GM23248 (cell line): ENCODE results near the gene GPC1.

Source experiments
- EZH2 ChIP-seq: fragments of 200-600 bp; sonication (generic); IDR thresholded peaks from 2 replicates; pipeline ENCODE4 v1.6.1; 2018; ENCODE audit warnings: antibody characterized with exemption, mild to moderate bottlenecking; ENCODE audit not compliant: insufficient read depth, poor library complexity, severe bottlenecking
- EZH2phosphoT487 ChIP-seq: fragments of 200-600 bp; sonication (generic); IDR thresholded peaks from 2 replicates; pipeline ENCODE4 v1.6.1; 2018; ENCODE audit warnings: antibody characterized with exemption, moderate library complexity, mild to moderate bottlenecking, low read depth; ENCODE audit not compliant: insufficient read depth

DNA sequence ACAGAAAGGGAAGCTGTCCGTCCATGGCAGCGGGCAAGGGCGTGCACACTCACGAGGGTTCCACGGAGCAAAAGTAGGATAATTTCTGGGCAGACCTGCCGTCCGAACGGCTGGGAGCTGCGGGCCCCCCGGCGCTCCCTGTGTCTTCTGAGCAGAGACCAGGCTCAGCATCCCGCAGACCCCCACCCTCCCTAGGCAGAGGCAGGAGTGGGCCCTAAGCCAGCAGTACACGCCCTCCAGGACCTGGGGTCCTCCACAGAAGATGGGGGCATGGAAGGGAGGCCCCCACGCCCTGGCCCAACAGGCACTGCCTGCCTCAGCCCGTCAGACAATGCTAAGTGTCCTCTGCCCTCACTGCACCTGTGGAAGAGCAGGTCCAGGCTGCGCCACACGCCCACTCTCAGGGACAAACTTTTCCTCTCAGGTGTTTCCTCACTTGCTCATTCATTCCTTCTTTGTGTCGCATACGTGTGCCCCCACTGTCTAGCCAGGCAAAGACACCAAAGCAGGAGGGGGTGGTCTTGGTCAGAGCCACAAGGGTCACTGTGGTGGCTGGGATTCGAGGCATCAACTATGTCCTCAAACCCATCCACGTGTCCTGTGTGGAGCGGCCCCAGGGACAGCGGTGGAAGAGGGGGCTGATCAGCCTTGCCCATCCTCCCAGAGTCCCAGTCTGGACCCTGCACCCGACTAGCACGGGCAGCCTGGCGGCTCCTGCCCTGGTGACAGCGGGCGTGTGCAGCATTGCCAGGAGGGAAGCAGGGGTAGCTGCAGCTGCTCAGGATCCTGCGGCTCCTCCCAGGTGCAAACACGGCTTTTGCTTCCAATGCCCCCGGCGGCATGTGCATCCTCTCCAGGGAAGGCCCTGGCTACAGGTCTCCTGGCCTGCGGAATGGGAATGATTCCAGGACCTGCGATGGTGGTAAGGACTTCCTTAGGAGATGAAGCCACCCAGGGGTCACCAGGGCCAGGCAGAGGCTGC is 2.4 kb upstream of the GPC1 start:
- TF ChIP-seq EZH2phosphoT487 (no peak), EZH2 (no peak)
